SU-DHL-6 (cell line): Measurements from ENCODE around the gene DGKB.

Experiments used
- CTCF ChIP-seq: fragments of 200-600 bp; sonication (generic); IDR thresholded peaks from one replicate; pipeline ENCODE4 v1.5.1; 2017; ENCODE audit warnings: antibody characterized with exemption, mild to moderate bottlenecking, low read length, moderate library complexity; ENCODE audit not compliant: insufficient read depth, poor library complexity, severe bottlenecking
- EZH2phosphoT487 ChIP-seq: fragments of 200-600 bp; sonication (generic), shearing (Covaris generic); conservative IDR thresholded peaks from 2 replicates; pipeline ENCODE4 v1.6.1; 2018; ENCODE audit warnings: mild to moderate bottlenecking, antibody characterized with exemption, low read length, moderate library complexity, mixed read lengths

- no peak for TF ChIP-seq CTCF
- TF ChIP-seq EZH2phosphoT487, result no peak
Observed at GRCh38 chr7:14191686-14192098, 710.9 kb downstream of the DGKB start.
